Trophoblast cell (in vitro differentiated cells and primary cell): ENCODE results near the gene TAAR9. TPM values are rescaled to one million over a fixed set of nuclear protein-coding genes. Genes with fewer than 3 reads are reported as not detected.

ENCODE experiments used
- DNase-seq, 2 donors: peaks; one replicate each; pipeline ENCODE4 v3.0.0-alpha.2; 2016
- H2AFZ ChIP-seq: 2 replicates; pipeline ENCODE4 v1.6.1; 2013; ENCODE audit warnings: low read length, moderate library complexity, mild to moderate bottlenecking; ENCODE audit not compliant: insufficient read depth, poor library complexity
- H2AK5ac ChIP-seq: 2 replicates; pipeline ENCODE4 v1.6.1; 2013; ENCODE audit warnings: mild to moderate bottlenecking, low read length
- H2BK120ac ChIP-seq: 2 replicates; pipeline ENCODE4 v1.6.1; 2013; ENCODE audit warnings: low read length, mild to moderate bottlenecking, moderate library complexity; ENCODE audit not compliant: insufficient read depth, poor library complexity
- H2BK12ac ChIP-seq: 2 replicates; pipeline ENCODE4 v1.6.1; 2013; ENCODE audit warnings: mild to moderate bottlenecking, low read length, moderate library complexity
- H2BK5ac ChIP-seq: 2 replicates; pipeline ENCODE4 v1.6.1; 2013; ENCODE audit warnings: low read length, low read depth, moderate library complexity, mild to moderate bottlenecking; ENCODE audit not compliant: poor library complexity
- H3K14ac ChIP-seq: 2 replicates; pipeline ENCODE4 v1.6.1; 2013; ENCODE audit warnings: mild to moderate bottlenecking, low read length
- H3K18ac ChIP-seq: 2 replicates; pipeline ENCODE4 v1.6.1; 2013; ENCODE audit warnings: mild to moderate bottlenecking, low read length
- H3K23ac ChIP-seq: 2 replicates; pipeline ENCODE4 v1.6.1; 2013; ENCODE audit warnings: low read length
- H3K27ac ChIP-seq: 2 replicates; pipeline ENCODE4 v1.5.1; 2013; ENCODE audit warnings: low read depth, mild to moderate bottlenecking, inconsistent platforms, low read length, moderate library complexity
- H3K27me3 ChIP-seq: 2 replicates; pipeline ENCODE4 v1.6.1; 2013; ENCODE audit warnings: inconsistent platforms, mild to moderate bottlenecking, low read length, moderate library complexity; ENCODE audit not compliant: insufficient read depth
- H3K36me3 ChIP-seq, 2 experiments: 1 replicate in 1 of 2; 2 replicates in 1 of 2; pipeline ENCODE4 v1.6.1; 2013; ENCODE audit warnings: low read length in 2 of 2, mild to moderate bottlenecking in 2 of 2, moderate library complexity in 1 of 2; ENCODE audit not compliant: insufficient read depth in 2 of 2, control insufficient read depth in 1 of 2
- H3K4ac ChIP-seq: 2 replicates; pipeline ENCODE4 v1.6.1; 2013; ENCODE audit warnings: low read depth, mild to moderate bottlenecking, low read length, moderate library complexity
- H3K4me1 ChIP-seq, 2 experiments: 1 replicate in 1 of 2; 2 replicates in 1 of 2; pipeline ENCODE4 v1.6.1; 2013; ENCODE audit warnings: low read length in 2 of 2, mild to moderate bottlenecking in 2 of 2, moderate library complexity in 1 of 2; ENCODE audit not compliant: insufficient read depth in 2 of 2, control insufficient read depth in 1 of 2
- H3K4me2 ChIP-seq: 2 replicates; pipeline ENCODE4 v1.6.1; 2013; ENCODE audit warnings: inconsistent platforms, mild to moderate bottlenecking, low read length, moderate library complexity
- H3K4me3 ChIP-seq: 2 replicates; pipeline ENCODE4 v1.5.1; 2013; ENCODE audit warnings: mild to moderate bottlenecking, low read depth, low read length, inconsistent platforms
- H3K79me1 ChIP-seq: one replicate; pipeline ENCODE4 v1.6.1; 2013; ENCODE audit warnings: low read length
- H3K79me2 ChIP-seq: 2 replicates; pipeline ENCODE4 v1.6.1; 2013; ENCODE audit warnings: low read length, mild to moderate bottlenecking; ENCODE audit not compliant: control insufficient read depth, insufficient read depth, poor library complexity
- H3K9ac ChIP-seq: 2 replicates; pipeline ENCODE4 v1.6.1; 2013; ENCODE audit warnings: mild to moderate bottlenecking, low read length
- H3K9me3 ChIP-seq: 2 replicates; pipeline ENCODE4 v1.6.1; 2013; ENCODE audit warnings: low read depth, mild to moderate bottlenecking, control low read depth, inconsistent platforms, low read length; ENCODE audit not compliant: insufficient read depth
- H4K12ac ChIP-seq: 2 replicates; pipeline ENCODE4 v1.6.1; 2013; ENCODE audit warnings: low read depth, mild to moderate bottlenecking, low read length, moderate library complexity
- H4K8ac ChIP-seq: 2 replicates; pipeline ENCODE4 v1.6.1; 2013; ENCODE audit warnings: low read depth, mild to moderate bottlenecking, low read length, moderate library complexity
- H4K91ac ChIP-seq: one replicate; pipeline ENCODE4 v1.6.1; 2013; ENCODE audit warnings: low read depth, mild to moderate bottlenecking, low read length, moderate library complexity
- WGBS: extraction: QIAGEN DNeasy Blood & Tissue Kit; methylation state at CpG from one replicate; pipeline ENCODE4 v1.1.7; 2013; ENCODE audit warnings: missing lambda C conversion rate; ENCODE audit not compliant: insufficient read length, insufficient coverage; ENCODE audit errors: extremely low coverage; 5-methylcytosine and 5-hydroxymethylcytosine counted together
- polyA plus RNA-seq: library from polyadenylated mRNA; stranded (reverse); fragments of 200-250 nt; gene quantifications from 2 replicates; pipeline ENCODE4 v1.2.3, GENCODE V29; 2013

TAAR9 gene
- not detected in 2 replicates for polyA plus RNA-seq

- Histone ChIP-seq H3K14ac (no peak within 1 kb of the TSS), H3K4me1 (no peaks in the 10 kb centered on the region), H2AK5ac (no peak within 1 kb of the TSS), H3K23ac (no peak within 1 kb of the TSS), H3K27me3 (no peaks in the 10 kb centered on the region), H3K79me2 (no peaks in the 10 kb centered on the region), H4K91ac (no peak within 1 kb of the TSS), H3K4ac (no peak within 1 kb of the TSS), H3K9me3 (no peaks in the 10 kb centered on the region), H2BK5ac (no peak within 1 kb of the TSS), H2AFZ (no peak within 1 kb of the TSS), H2BK120ac (no peak within 1 kb of the TSS), H3K18ac (no peak within 1 kb of the TSS), H3K79me1 (no peaks in the 10 kb centered on the region), H3K4me3 (no peak within 1 kb of the TSS), H3K4me2 (no peak within 1 kb of the TSS), H3K36me3 (no peaks in the 10 kb centered on the region), H2BK12ac (no peak within 1 kb of the TSS), H3K9ac (no peak within 1 kb of the TSS), H3K27ac (no peak within 1 kb of the TSS), H4K12ac (no peak within 1 kb of the TSS), H4K8ac (no peak within 1 kb of the TSS)
- no peak for DNase-seq
- WGBS: no CpG with 5 or more reads among the region's 4 CpGs
Observed at GRCh38 chr6:132537977-132538376, at the start of gene TAAR9. Gene TAAR9 (plus strand): TSS chr6:132538277. CDS start chr6:132538290, 13 bp downstream.

GRCh38 chr6:132489376-132489775, 48.7 kb upstream of the TAAR9 start:
- Histone ChIP-seq H3K18ac (no peak overlapping the region), H2AK5ac (no peak overlapping the region), H3K14ac (no peak overlapping the region), H3K23ac (no peak overlapping the region), H3K79me1 (no peaks in the 10 kb centered on the region), H3K4me1 (no peaks in the 10 kb centered on the region), H3K36me3 (no peaks in the 10 kb centered on the region), H4K12ac (no peak overlapping the region), H2BK120ac (no peak overlapping the region), H4K91ac (no peak overlapping the region), H3K4ac (no peak overlapping the region), H3K27me3 (no peaks in the 10 kb centered on the region), H2BK5ac (no peak overlapping the region), H3K4me2 (no peak overlapping the region), H3K4me3 (no peak overlapping the region), H3K9ac (no peak overlapping the region), H3K9me3 (no peaks in the 10 kb centered on the region), H3K79me2 (no peaks in the 10 kb centered on the region), H2BK12ac (no peak overlapping the region), H3K27ac (no peak overlapping the region), H2AFZ (no peak overlapping the region), H4K8ac (no peak overlapping the region)
- WGBS: no CpG with 5 or more reads among the region's 4 CpGs
- DNase-seq: no peak

- Histone ChIP-seq H3K4me2 (no peak overlapping the region), H3K14ac (no peak overlapping the region), H2BK5ac (no peak overlapping the region), H3K9me3 (no peaks in the 10 kb centered on the region), H3K4ac (no peak overlapping the region), H2AFZ (no peak overlapping the region), H3K79me2 (no peaks in the 10 kb centered on the region), H3K9ac (no peak overlapping the region), H3K18ac (no peak overlapping the region), H3K79me1 (no peaks in the 10 kb centered on the region), H3K27me3 (no peaks in the 10 kb centered on the region), H3K27ac (no peak overlapping the region), H2BK12ac (no peak overlapping the region), H2BK120ac (no peak overlapping the region), H3K36me3 (no peaks in the 10 kb centered on the region), H4K12ac (no peak overlapping the region), H4K91ac (no peak overlapping the region), H2AK5ac (no peak overlapping the region), H3K23ac (no peak overlapping the region), H4K8ac (no peak overlapping the region), H3K4me3 (no peak overlapping the region), H3K4me1 (no peaks in the 10 kb centered on the region)
- DNase-seq: peak in 1 of 2 donors; percentile 12
- no CpG with 5 or more reads among the region's 6 CpGs for WGBS
Observed at GRCh38 chr6:132490024-132490423, 48.1 kb upstream of the TAAR9 start.

GRCh38 chr6:132490478-132491204, 47.4 kb upstream of the TAAR9 start:
- H4K8ac ChIP-seq: no peak overlapping the region
- no CpG with 5 or more reads among the region's 10 CpGs for WGBS
- no peaks in the 10 kb centered on the region for H3K36me3 ChIP-seq
- no peaks in the 10 kb centered on the region for H3K79me1 ChIP-seq
- no peak overlapping the region for H4K91ac ChIP-seq
- no peak overlapping the region for H3K4me2 ChIP-seq
- H4K12ac ChIP-seq: peak overlapping the region; percentile 56
- H3K14ac ChIP-seq: no peak overlapping the region
- H3K18ac ChIP-seq: no peak overlapping the region
- H2AK5ac ChIP-seq: no peak overlapping the region
- H2AFZ ChIP-seq: no peak overlapping the region
- no peak overlapping the region for H2BK120ac ChIP-seq
- no peak overlapping the region for H3K9ac ChIP-seq
- no peak overlapping the region for H2BK12ac ChIP-seq
- no peak overlapping the region for H3K4ac ChIP-seq
- H3K27me3 ChIP-seq: no peaks in the 10 kb centered on the region
- no peaks in the 10 kb centered on the region for H3K4me1 ChIP-seq
- no peak overlapping the region for H2BK5ac ChIP-seq
- H3K27ac ChIP-seq: no peak overlapping the region
- no peak for DNase-seq
- H3K23ac ChIP-seq: no peak overlapping the region
- H3K79me2 ChIP-seq: no peaks in the 10 kb centered on the region
- H3K4me3 ChIP-seq: no peak overlapping the region
- no peaks in the 10 kb centered on the region for H3K9me3 ChIP-seq
